Midbrain (tissue), 1 donor: Measurements from ENCODE around the gene PDXDC1.
"Not testable (repeated sequence)": the region's sequence is repeated elsewhere in the genome, so short reads cannot be mapped to it uniquely, and the experiment has no call there.

Source experiments
- DNase-seq: peaks from one replicate; lab custom pipeline; 2025; lab: John Stamatoyannopoulos, UW

The PDXDC1 gene

DNA sequence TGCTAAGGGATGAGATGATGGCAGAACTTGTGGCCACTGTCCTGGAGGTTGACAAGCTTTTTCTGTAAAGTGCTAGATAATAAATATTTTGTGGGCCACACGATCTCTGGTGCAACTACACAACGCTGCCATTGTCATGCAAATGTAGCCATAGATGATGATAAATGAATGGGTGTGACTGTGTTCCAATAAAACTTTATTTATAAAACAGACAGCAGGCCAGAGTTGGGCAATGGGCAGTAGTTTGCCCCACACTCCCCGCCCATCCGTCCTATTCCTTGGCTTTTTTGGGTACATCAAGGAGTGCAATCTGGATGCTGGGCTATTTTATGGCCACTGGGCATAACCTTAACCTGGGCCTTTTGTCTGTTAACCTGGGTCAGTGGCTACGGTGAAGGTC, 184.8 kb downstream of the PDXDC1 start:
- DNase-seq: not testable (repeated sequence)

DNA sequence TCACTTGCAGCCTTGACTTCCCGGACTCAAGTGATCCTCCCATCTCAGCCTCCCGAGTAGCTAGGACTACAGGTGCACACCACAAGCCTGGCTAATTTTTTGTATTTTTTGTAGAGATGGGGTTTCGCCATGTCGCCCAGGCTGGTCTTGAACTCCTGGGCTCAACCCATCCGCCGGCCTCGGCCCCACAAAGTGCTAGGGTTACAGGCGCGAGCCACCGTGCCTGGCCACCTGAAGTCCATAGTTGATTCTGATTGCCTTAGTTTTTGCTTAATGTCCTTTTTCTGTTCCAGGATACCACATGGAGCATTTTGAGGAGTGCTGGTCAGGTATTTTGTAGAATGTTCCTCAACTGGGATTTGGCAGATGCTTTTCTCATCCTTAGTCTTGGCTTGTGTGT, 185.7 kb downstream of the PDXDC1 start:
- not testable (repeated sequence) for DNase-seq

DNA sequence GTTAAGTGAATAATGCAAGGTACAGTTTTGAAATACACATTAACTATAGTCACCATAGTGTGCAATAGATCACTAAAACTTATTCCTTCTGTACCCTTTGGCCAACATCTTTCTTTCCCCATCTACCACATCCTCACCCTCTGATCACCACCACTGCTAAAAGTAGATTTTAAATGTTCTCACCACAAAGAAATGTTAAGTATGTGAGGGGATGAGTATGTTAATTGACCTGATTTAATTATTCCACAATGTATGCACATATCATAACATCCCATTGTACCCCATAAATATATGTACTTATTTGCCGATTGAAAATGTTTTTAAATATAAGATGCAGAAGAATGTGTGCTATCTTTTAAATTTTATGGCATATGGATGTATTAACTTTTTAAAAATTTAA, 188.2 kb downstream of the PDXDC1 start:
- DNase-seq: not testable (repeated sequence)

DNA sequence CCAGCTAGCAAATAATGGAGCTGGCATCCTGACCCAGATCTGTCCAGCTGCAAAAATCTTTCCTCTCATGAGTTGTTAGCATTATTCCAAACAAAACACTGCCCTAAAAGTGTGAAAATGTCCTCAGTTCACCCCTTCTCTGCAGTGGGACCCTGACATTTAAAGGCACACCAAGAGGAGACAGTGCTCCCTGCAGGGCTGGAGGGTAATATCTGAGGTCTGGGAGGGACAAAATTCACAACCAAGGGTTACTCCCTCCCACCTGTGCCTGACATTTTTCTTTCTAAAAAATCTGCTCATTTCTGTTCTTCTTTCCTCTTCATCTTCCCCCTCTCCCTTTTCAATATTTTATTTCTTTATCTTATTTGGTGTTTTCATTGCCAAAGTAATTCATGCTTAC, 191.4 kb downstream of the PDXDC1 start:
- DNase-seq: not testable (repeated sequence)

DNA sequence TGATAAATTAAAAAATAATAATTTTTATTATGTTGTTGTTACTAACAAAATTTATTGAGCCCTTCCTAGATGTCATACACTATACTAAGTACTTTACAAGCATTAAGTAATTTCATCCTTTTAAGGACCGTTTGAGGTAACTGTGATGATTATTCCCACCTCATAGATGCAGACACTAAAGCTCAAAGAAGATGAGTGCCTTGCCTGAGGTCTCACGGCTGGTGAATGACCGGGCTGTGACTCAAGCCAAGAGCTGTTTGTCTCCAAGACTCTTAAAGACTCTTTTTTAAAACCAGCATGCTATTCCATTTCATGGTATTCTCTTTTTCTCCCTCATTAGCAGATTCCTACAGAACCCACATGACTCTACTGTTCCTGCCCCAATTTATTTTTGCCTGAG, 193.5 kb downstream of the PDXDC1 start:
- DNase-seq: not testable (repeated sequence)

DNA sequence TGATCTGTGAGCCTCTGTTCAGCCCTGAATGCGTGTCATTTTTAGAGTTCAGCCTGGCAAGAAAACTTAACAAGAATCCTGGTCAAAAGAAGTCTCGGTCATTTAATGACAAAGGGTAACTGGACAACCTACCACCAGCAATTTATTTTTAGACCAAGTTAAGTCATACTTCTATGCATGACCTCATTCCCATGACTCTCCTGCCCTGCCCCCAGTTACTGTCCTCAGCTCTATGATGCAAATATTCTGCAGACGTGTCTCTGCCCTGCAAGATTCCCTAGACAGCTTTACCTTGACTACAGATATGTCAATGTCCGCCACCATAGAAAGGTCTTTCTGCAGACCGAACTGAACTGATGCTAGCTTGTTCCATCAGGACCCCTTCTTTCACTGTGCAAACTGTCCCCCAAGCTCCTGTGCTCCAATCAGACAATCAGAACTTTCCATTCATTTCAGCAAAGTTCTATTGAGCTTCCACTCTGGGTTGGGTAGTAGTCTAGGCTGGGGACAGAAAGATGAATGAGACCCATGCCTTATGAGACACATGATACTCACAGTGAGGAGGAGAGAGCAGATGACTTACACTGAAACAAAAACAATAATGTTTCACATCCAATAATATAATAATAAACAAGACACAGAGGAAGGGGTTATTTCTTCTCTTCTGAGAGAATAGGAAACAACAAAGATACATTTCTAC, 194.3 kb downstream of the PDXDC1 start:
- DNase-seq: not testable (repeated sequence)

DNA sequence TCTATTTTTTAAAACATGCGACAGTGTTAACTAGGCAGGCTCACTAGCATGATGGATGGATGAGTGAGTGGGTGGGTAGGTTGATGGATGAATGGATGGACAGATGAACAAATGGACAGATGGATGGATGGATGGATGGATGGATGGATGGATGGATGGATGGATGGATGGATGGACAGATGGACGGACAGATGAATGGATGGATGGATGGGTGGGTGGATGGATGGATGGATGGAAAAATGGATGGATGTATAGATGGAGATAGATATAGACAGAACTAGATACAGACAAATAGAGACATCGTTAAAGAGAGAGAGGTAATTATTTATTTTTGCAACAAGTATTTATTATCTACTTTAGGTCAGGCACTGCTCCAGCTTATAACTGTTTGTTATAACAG, 205.1 kb downstream of the PDXDC1 start:
- not testable (repeated sequence) for DNase-seq

DNA sequence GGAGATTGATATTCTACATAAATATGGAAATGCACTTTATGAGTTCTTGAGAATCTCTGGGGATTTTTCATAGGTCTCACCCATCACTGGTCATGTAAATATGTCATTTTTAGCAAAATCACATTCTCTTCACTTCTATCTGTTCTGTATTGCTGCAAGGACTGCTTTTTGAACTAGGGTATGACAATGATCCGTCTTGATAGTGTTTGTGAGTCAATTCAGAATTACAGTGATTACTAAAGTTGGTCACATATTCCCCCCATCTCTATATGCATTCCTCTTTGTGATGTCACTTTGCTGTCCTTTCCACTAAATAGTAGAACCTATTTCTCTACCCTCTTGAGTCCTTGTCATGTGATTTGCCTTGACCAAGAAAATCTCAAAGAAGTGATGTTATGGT, 206.1 kb downstream of the PDXDC1 start:
- DNase-seq: not testable (repeated sequence)

DNA sequence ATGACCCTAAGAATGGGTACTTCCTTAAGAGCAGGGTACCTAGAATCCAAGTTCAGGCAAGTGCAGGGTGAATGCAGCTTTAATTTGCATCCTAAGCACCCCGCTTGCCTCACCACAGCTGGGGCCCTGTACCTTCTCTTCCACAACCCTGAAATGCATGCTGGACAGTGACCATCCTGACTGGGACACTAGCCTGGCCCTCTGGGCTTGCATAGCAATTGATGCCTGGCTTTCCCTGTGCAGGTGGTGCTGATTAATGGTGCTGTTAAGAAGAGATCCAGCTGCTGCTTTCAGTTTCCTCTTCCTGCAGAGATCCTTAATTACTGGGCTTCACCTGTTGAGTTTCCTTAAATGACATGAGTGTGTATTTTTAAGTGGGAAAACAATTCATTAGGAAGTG, 209.2 kb downstream of the PDXDC1 start:
- not testable (repeated sequence) for DNase-seq
